A172 (cell line): ENCODE measurements around the gene DMRT1. TPM values are rescaled to one million over a fixed set of nuclear protein-coding genes. Genes with fewer than 3 reads are reported as not detected.
"Not testable (repeated sequence)": the region's sequence is repeated elsewhere in the genome, so short reads cannot be mapped to it uniquely, and the experiment has no call there.

Experiments used
- DNase-seq: peaks from one replicate; pipeline ENCODE4 v3.0.0-alpha.2; 2015; ENCODE audit warnings: low spot score
- total RNA-seq: library from RNA; depleted of rRNA; stranded (reverse); fragments of >200 nt; shearing (Covaris generic); gene quantifications from 2 replicates; pipeline ENCODE4 v1.2.3, GENCODE V29; 2014

Gene DMRT1
- total RNA-seq, 1 experiment from 2014 or later = 0.78 TPM

DNA sequence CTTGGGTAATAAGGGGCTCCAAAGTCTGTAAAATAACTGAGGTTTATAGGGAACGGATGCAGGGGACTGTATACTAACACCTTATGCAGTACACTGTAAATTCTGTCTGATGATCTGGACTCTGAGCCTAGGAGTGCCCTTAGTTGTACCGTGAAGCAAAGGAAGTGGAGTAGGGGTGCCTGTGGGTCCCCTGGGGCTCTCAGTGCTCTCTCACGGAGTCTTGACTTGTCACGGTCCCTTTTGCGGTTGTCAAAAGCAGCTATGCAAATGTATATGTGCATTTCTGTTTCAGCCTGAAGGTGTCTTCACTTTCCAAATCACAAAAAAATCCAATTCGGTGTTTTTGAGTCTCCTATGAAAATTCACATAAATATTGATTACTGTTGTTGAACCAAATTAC is 17.8 kb downstream of the DMRT1 start:
- DNase-seq = no peak

DNA sequence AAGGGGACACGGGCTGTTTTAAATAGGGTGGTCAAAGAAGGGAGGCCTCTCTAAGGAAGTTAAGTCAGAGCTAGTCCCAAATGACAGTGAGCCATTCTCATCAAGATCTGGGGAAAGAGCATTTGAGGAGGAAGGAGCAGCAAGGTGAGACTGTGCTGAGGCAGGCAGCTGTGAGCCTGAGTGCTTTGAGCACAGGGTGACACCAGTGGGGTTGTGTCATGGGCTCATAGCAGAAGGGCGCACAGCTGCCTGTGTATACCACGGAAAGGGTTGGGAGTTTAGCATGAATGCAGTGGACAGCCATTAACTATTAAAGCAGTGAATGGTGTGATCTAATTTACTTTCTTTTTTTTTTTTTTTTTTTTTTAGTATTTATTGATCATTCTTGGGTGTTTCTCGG is 19.2 kb downstream of the DMRT1 start:
- no peak for DNase-seq

DNA sequence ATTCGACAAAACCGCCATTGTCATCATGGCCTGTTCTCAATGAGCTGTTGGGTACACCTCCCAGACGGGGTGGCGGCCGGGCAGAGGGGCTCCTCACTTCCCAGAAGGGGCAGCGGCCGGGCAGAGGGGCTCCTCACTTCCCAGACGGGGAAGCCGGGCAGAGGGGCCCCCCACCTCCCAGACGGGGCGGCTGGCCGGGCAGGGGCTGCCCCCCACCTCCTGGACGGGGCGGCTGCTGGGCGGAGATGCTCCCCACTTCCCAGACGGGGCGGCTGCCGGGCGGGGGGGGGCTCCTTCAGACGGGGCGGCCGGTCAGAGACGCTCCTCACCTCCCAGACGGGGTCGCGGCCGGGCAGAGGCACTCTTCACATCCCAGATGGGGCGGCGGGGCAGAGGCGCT is 20.0 kb downstream of the DMRT1 start:
- DNase-seq = not testable (repeated sequence)

DNA sequence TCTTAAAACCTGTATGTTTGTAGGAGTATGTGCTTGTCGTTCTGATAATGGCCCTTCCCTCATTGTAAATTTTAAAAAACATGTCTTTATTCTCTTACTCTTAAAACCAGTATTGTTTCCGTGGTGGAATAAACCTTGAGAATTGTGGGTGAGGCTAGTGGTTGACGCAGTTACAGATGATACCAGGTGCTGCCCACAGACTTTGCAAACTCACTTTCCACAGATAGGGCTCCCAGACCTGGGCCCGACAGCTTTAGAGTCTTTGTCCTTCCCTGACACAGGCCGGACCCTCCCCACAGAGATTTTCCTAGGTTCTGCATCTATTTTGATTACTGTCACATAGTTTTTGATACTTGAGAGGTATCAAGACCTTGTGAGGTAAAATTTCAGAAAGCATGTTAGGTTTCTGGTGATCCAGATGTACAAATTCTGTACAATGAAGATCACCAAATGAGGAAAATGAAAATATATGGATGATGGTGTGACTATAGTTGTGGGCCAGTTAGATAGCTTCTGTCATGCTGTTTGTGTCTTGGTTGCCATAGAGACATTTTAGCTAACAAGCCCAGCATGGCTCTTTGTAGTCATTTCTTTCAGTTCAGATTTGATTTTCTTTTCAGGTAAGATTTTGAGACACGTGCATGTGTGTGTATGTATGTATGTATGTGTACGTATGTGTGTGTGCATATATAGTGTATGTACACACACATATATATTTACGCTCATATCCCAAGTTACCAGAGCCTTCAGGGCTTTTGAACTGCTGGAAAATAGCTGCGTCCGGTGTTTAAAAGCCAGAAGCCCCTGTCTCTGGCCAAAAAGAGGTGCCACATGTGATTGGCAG is 33.8 kb downstream of the DMRT1 start:
- no peak for DNase-seq

DNA sequence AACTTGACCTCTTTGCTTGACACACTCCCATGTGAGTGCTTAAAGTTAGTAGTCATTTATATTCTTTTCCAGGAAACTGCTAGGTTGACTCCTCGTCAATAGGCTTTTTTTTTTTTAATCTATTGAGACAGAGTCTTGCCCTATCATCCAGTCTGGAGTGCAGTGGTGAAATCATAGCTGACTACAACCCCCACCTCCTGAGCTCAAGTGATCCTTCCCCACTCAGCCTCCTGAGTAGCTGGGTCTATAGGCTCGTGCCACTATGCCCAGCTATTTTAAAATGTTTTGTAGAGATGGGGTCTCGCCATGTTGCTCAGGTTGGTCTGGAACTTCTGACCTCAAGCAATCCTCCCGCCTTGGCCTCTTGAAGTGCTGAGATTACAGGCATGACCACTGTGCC is 34.9 kb downstream of the DMRT1 start:
- no peak for DNase-seq

DNA sequence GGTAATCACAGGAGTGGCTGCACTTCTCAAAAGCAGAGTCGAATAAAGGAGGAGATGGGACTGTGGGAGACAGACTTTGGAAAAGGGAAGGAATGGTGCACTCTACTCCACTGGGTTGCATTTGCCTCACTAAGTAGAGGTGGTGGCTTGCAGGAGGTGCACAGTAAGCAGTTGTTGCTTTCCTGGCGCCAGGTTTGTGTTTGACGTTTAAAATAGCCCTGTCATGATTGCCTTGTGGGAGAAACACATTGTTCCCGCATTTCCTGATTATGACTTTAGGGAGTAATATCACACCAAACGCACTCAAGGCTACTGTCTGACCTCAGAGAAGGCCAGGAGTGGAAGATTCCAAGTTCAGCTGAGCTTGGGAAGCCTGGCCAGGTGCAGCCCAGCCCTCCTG is 36.7 kb downstream of the DMRT1 start:
- no peak for DNase-seq

DNA sequence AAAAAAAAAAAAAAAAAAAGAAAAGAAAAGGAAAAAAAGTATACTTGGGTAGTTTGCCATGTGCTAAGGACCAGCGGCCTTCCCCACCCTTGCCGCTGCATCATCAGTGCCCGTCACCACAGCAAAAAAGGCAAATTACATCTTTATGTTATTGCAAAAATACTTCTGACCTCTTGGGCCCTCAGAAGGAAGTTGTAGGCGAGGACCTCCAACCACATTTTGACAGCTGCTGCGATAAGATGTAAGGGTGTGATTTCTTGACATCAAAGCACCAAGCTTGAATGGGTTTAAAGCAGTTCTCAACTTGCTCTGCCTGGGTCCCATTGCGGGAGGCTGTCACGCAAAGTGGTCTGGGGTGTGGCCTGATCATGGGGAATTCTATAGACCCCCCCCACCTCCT is 39.2 kb downstream of the DMRT1 start:
- no peak for DNase-seq

DNA sequence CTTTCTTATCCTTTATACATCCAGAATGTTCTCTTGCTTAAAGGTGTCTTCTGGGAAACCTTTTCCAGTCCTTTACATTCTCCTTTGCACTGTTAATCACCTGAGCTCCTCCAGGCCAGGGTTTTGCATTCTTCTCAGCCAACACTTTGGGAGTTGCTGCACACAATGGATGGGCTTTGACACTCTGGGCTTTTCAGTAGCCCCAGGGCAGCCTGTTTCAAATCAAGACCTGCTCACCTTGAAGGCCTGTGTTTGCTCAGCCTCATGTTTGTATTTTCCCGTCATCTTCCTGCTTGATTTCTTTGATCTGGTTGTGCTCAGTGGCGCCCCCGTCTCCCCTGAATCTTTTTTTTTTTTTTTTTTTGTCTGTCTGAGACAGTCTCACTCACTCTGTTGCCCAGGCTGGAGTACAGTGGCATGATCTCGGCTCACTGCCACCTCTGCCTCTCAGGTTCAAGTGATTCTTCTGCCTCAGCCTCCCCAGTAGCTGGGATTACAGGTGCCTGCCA is 41.0 kb downstream of the DMRT1 start:
- DNase-seq = no peak

DNA sequence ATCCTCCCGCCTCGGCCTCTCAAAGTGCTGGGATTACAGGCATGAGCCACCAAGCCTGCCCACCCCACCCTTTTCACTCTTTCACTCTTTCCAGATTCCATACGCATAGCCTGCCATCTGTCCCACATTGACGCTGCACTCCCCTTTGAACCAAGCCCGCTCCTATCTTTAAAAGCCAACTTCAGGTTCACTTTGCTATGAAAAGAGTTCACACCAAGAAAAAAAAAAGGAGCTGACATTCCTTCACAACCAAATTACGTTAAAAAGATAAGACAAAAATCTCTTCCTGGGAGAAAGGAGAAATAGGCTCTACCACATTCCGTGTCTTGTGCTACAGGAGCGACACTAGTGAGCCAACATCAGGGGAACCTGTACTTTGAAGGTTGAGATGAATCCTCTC is 41.5 kb downstream of the DMRT1 start:
- no peak for DNase-seq

DNA sequence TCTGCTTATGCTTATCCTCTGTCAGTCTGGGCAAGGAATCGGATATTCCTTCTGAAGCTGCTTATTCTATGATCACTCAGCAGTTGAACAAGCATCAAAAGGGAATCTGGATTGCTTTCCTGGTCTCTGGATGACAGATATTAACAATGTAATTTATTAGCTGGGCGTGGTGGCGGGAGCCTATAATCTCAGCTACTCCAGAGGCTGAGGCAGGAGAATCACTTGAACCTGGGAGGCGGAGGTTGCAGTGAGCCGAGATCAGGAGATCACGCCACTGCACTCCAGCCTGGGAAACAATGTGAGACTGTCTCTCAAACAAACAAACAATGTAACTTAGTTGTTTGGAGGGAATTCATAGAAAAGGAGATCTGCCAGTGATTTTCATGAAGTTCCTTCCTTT is 45.4 kb downstream of the DMRT1 start:
- no peak for DNase-seq

DNA sequence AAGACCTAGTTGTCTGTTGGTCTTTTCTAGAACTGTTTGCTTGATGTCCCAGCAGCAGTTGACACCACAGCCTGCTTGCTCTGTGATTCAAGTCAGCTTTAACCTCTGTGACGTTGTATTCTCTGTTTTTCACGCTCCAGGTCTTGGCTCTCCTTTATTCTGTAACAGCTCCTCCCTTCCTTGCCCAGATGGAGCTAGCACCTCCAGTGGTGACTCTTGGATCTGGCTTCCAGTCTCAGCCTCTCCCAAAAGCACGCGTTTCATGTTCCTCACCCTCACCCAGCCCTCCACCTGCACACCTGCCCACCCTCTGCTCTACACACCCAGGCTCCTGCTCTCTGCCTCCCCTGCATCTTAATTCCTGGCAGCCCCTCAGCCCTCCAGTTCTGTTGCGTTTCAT is 50.6 kb downstream of the DMRT1 start:
- DNase-seq = no peak

DNA sequence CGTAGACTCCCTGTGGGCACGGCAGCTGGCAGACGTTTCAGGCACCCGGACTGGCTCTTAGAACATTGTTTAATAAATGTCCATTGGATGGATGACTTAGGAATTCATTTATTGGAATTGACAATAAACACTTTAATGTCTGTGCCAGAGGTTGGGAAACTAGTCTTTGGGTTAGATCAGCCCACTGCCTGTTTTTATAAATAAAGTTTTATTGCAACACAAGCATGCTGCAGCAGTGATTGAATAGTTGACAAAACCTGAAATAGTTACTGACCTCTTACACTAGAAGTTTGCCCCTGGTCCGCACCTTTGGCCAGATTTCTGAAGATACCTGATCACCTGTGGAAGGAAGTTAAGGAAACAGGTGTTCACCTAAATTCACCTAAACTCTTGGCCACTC is 51.6 kb downstream of the DMRT1 start:
- DNase-seq = no peak

DNA sequence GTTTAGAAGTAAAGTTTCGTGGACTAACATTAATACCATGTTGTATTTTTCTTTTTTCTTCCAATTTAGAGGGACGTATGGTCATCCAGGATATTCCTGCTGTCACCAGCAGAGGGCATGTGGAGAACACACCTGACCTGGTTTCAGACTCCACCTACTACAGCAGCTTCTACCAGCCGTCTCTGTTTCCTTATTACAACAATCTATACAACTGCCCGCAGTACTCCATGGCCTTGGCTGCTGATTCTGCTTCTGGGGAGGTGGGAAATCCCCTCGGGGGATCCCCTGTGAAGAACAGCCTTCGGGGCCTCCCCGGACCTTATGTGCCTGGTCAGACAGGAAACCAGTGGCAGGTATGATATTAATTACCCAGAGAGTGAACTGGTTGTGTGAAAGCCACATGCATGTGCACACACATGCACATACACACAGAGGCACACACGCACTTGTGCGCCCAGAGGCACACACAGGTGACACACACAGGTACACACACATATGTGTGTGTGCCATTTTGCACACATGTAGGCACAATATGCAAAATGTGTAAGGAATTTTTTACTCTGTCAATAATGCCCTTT is 52.4 kb downstream of the DMRT1 start:
- DNase-seq = peak; percentile 74

DNA sequence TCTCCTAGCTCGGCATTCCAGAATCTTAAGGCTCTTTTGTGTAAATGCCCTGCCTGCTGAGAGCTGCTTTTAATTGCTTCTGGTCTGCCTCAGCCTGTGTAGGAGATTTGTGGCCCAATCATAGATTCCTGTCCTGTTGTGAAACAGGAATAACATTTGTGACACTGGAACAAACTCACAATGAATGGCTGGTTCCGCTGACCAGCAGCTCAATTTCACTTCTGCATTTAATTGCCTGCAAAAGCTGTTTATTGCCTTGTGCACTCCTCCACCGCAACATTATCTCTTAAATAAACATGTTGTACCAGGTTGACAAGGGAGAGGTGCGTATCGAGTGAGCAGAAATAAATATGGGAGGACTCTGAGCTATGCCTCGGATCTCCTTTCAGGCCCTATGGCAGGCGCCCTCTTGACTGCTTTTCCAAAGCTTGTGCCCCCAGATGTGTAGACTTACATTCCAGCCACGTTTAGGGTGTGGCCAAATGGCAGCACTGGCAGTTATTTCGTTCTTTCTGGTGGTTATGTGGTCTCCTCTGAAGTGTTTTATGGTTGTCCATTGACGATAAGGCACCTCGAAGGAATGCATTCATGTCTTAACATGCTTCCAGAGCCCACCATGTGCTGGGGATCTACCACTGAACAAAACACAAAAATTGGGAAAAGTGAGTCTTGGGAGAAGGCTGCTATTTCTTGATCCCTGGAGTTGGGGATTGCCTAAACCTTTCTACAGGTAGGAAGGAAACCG is 58.1 kb downstream of the DMRT1 start:
- DNase-seq = peak; percentile 21

DNA sequence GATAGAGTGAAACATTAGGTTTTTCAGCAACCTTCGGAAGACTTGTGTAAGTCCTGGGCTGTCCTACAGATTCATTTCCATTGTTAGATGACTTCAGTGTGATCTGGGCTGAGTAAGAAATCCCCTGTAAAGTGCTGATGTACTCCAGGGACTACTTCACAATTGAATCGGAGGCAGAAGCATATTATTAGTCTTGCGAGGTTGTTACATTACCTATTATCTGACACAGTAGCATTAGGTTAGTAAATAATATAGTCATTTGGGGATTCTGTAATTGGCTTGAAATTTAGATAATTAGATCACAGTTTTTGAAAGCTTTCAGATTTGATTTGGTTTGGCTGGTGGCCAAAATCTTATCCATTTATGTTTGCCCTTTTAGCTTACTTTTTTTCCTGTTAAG is 62.4 kb downstream of the DMRT1 start:
- no peak for DNase-seq

DNA sequence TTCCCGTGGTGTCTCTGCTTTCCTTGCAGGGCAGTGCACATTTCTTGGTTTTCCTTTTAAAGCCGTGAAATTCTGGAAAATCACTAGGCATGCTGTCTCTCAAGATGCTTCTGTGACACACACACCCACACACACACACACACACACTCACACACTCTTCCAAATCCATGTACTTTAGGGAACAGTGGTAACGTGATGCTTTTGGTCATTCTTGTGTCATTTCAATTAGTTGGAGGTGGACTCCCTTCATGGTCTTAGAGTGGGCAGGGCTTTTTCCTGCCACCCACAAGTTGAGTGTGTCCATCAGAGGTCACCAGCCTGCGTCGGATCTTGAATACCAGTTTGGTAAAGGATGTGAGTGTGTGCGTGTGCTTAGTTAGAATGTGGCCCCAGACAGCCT is 64.4 kb downstream of the DMRT1 start:
- no peak for DNase-seq

DNA sequence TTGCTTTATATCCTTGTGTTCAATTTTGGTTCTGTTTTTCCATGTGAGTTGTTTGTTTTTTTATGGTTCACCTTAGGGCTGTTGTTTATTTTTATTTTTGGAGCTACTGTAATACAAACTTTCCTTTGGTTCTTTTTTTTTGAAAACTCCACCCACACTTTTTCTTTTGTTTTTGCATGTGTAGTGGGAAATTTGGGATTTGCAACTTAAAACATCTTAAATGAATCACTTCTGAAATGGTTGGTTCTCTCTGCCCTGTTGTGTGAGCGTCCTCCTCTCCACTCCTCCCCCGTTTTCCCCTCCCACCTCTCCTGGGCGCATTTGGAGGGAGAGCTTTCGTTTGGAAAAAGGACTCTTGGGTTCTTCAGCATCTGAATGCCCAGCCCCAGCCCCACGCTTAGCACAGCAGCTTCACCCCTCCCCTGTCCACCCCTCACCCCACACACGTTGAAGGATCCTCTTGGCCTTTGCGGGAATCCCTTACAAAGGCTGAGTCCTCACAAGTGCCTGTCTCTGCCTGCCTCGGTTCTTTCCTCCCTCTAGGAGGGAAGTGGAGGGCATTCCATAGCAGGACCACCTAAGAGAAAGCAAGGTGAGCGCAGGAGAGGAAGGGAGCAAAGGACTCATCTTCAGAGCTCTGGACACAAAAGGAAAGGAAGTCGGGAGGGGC is 67.2 kb downstream of the DMRT1 start:
- no peak for DNase-seq

DNA sequence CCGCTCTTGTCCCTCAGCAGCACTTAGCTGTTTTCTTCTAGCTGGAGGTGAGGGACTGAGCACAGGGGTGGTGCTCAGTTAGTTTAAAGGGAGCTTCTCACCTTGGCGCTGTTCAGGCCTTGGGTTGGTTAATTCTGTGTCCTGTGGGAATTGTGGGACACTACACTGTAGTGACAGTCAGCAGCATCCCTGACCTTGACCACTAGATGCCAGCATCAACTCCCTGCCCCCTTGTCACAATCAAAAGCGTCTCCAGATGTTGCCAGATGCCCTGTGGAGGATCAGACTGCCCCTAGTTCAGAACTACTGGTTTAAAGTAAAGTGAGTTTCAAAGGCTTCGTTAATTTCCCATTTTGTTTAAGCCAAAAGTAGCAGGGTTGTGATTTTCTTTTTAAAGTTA is 69.5 kb downstream of the DMRT1 start:
- no peak for DNase-seq

DNA sequence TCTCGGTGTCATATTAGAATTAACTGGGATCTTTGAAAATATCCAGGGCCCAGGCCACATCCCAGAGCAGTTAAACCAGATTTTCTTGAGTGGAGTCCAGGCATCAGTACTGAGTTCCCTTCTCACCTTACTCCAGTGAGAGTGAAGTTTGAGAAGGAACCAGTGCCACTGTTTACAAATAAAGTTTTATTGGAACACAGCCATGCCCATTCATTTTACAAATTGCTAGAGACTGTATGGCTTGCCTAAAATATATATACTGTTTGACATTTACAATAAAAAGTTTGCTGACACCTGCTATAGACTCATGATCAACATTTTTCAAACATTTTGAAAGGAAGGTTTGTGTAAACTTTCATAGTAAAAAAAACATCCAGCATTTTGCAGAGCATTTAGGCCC is 71.3 kb downstream of the DMRT1 start:
- no peak for DNase-seq

DNA sequence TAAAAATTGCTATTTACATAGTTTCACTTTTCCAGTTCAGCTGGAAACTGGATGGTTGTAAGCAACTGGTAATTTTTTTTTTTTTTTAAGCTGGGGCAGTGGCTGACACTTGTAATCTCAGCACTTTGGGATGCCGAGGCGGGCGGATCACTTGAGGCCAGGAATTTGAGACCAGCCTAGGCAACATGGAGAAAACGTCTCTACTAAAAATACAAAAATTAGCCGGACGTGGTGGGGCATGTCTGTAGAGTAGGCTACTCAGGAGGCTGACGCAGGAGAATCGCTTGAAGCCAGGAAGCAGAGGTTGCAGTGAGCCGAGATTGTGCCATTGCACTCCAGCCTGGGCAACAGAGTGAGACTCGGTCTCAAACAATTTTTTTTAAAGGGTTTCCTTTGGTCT is 72.0 kb downstream of the DMRT1 start:
- not testable (repeated sequence) for DNase-seq

DNA sequence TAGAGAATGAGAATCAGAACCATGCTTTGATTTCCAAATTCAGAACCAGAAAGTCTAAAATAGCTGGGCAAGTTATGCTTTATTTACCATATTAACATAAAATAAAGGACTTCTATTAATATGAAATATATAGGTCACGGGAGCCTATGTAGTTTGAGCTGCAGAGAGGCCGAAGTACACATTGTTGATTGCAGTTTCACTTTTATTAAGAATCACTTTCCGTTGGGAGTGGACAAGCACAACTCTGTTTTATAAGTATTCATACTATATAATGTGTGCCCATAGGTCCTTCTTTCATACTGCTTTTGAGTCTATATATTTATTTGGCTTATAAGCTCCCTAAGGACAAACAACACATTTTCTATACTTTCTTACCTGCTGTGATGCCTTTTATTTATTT is 76.2 kb downstream of the DMRT1 start:
- DNase-seq = no peak

DNA sequence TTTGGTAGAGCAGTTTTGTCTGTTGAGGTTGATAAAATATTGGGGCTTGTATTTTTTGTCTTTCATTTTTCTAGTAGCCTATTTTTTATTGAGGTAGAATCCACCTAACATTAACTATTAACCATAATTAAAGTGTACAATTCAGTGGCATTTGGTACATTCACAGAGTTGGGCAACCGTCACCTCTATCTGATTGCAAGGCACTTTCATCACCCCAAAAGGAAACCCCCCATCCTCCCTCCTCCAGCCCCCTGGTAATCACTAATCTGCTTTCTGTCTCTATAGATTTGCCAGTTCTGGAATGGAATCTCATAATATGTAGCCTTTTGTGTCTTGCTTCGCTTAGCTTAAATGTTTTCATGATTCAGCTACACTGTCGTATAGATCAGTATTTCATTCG is 79.4 kb downstream of the DMRT1 start:
- DNase-seq = no peak
